ENCODE measurements around the gene FOSL2.

FOSL2 gene

DNA sequence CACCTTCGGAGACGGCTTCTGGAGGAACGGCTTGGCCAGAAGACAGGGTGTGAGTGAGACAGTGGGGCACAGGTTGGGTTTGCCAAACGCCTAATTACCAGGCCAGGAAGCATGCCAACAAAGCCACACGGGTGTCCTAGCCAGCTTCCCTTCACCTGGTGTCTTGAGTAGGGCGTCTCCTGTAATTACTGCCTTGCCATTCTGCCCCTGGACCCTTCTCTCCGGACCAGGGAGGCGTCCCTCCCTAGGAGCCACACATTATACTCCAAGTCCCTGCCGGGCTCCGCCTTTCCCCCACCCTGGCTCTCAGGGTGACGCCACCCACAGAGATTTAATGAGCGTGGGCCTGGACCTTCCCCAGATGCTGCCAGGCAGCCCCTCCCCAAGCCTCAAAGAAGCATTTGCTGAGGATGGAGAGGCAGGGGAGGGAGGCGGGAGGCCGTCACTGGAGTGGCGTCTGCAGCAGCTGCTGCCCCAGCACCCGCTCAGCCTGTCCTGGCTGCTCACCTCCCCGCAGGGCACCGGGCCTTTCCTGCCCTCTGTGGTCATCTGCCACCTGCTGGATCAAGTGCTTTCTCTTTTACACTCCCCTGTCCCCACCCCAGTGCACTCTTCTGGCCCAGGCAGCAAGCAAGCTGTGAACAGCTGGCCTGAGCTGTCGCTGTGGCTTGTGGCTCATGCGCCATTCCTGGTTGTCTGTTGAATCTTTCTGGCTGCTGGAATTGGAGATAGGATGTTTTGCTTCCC lies 20.7 kb downstream of the FOSL2 start:
- ChIA-PET CTCF (no interaction called here), POLR2A (no interaction called here)
- no peak for TF ChIP-seq BHLHE40 (IDR thresholded peaks at IDR 0.05; ENCODE audit: borderline replicate concordance)
- no peak for TF ChIP-seq ELF4 (IDR thresholded peaks at IDR 0.05)
- TF ChIP-seq SP1 (IDR thresholded peaks at IDR 0.05) = no peak
- TF ChIP-seq L3MBTL2 (conservative IDR thresholded peaks at IDR 0.05) = no peak
- no peak for TF ChIP-seq FOXM1 (IDR thresholded peaks at IDR 0.05; ENCODE audit: borderline replicate concordance)
- TF ChIP-seq, protein P1, sequence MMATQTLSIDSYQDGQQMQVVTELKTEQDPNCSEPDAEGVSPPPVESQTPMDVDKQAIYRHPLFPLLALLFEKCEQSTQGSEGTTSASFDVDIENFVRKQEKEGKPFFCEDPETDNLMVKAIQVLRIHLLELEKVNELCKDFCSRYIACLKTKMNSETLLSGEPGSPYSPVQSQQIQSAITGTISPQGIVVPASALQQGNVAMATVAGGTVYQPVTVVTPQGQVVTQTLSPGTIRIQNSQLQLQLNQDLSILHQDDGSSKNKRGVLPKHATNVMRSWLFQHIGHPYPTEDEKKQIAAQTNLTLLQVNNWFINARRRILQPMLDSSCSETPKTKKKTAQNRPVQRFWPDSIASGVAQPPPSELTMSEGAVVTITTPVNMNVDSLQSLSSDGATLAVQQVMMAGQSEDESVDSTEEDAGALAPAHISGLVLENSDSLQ (IDR thresholded peaks at IDR 0.05) = no peak
- TF ChIP-seq NFRKB (IDR thresholded peaks at IDR 0.05) = no peak
- TF ChIP-seq SUZ12 (IDR thresholded peaks at IDR 0.05) = no peak
- no peak for TF ChIP-seq ZNF384 (IDR thresholded peaks at IDR 0.05)
- no peak for TF ChIP-seq LEF1 (IDR thresholded peaks at IDR 0.05; ENCODE audit: borderline replicate concordance)
- TF ChIP-seq FOXA1 (IDR thresholded peaks at IDR 0.05) = no peak
- DNase-seq (ENCODE audit: extremely low spot score) = no peak

DNA sequence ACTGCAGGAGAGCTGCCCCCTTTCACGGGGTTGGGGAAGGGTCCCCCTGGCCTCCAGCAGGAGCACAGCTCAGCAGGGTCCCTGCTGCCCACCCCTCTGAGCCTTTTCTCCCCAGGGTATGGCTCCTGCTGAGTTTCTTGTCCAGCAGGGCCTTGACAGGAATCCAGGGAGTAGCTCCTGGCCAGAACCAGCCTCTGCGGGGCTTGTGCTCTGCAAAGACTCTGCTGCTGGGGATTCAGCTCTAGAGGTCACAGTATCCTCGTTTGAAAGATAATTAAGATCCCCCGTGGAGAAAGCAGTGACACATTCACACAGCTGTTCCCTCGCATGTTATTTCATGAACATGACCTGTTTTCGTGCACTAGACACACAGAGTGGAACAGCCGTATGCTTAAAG lies 21.2 kb downstream of the FOSL2 start:
- CTCF ChIA-PET = no interaction called here
- DNase-seq (ENCODE audit: extremely low spot score) = no peak
- POLR2A ChIA-PET = no interaction called here
- TF ChIP-seq, protein P1 (IDR thresholded peaks at IDR 0.05) = no peak
- TF ChIP-seq HDGF (IDR thresholded peaks at IDR 0.05; ENCODE audit: borderline replicate concordance) (no peak), ZNF384 (IDR thresholded peaks at IDR 0.05) (no peak), FOXK2 (IDR thresholded peaks at IDR 0.05) (no peak), L3MBTL2 (conservative IDR thresholded peaks at IDR 0.05) (no peak), NFRKB (IDR thresholded peaks at IDR 0.05) (no peak), SUZ12 (IDR thresholded peaks at IDR 0.05) (no peak), ELF4 (IDR thresholded peaks at IDR 0.05) (no peak), BHLHE40 (IDR thresholded peaks at IDR 0.05; ENCODE audit: borderline replicate concordance) (no peak), ARNT (IDR thresholded peaks at IDR 0.05) (no peak), LEF1 (IDR thresholded peaks at IDR 0.05; ENCODE audit: borderline replicate concordance) (no peak), FOXM1 (IDR thresholded peaks at IDR 0.05; ENCODE audit: borderline replicate concordance) (no peak), SP1 (IDR thresholded peaks at IDR 0.05) (no peak), CTBP1 (IDR thresholded peaks at IDR 0.05; ENCODE audit: borderline replicate concordance) (no peak), FOXA1 (IDR thresholded peaks at IDR 0.05) (no peak), TARDBP (IDR thresholded peaks at IDR 0.05) (no peak)

DNA sequence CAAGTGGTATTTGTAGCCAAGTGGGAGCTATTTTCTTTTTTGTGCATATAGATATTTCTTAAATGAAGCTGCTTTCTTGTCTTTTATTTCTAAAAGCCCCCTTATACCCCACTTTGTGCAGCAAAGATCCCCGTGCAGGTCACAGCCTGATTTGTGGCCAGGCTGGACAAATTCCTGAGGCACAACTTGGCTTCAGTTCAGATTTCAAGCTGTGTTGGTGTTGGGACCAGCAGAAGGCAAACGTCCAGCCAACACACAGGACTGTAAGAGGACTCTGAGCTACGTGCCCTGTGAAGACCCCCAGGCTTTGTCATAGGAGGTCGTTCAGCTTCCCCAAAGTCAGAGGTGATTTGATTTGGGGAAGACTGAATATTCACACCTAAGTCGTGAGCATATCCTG lies 21.9 kb downstream of the FOSL2 start:
- TF ChIP-seq CTBP1 (IDR thresholded peaks at IDR 0.05; ENCODE audit: borderline replicate concordance) = no peak
- no peak for TF ChIP-seq SP1 (IDR thresholded peaks at IDR 0.05)
- TF ChIP-seq NFRKB (IDR thresholded peaks at IDR 0.05) = no peak
- TF ChIP-seq TARDBP (IDR thresholded peaks at IDR 0.05) = no peak
- TF ChIP-seq BHLHE40 (IDR thresholded peaks at IDR 0.05; ENCODE audit: borderline replicate concordance) = no peak
- no peak for TF ChIP-seq LEF1 (IDR thresholded peaks at IDR 0.05; ENCODE audit: borderline replicate concordance)
- TF ChIP-seq, protein P1 (IDR thresholded peaks at IDR 0.05) = no peak
- no peak for TF ChIP-seq HDGF (IDR thresholded peaks at IDR 0.05; ENCODE audit: borderline replicate concordance)
- no peak for TF ChIP-seq FOXA1 (IDR thresholded peaks at IDR 0.05)
- TF ChIP-seq FOXK2 (IDR thresholded peaks at IDR 0.05) = no peak
- no peak for TF ChIP-seq ZNF384 (IDR thresholded peaks at IDR 0.05)
- no peak for TF ChIP-seq L3MBTL2 (conservative IDR thresholded peaks at IDR 0.05)
- no peak for TF ChIP-seq SUZ12 (IDR thresholded peaks at IDR 0.05)
- TF ChIP-seq ARNT (IDR thresholded peaks at IDR 0.05) = no peak
- TF ChIP-seq ELF4 (IDR thresholded peaks at IDR 0.05) = no peak
- TF ChIP-seq FOXM1 (IDR thresholded peaks at IDR 0.05; ENCODE audit: borderline replicate concordance) = no peak
- ChIA-PET CTCF (interaction anchor here (1.0 kb wide), 1 partner anchor 691 kb away, joined by 4 read pairs; no protein-coding TSS in a partner anchor), POLR2A (no interaction called here)
- no peak for DNase-seq (ENCODE audit: extremely low spot score)

DNA sequence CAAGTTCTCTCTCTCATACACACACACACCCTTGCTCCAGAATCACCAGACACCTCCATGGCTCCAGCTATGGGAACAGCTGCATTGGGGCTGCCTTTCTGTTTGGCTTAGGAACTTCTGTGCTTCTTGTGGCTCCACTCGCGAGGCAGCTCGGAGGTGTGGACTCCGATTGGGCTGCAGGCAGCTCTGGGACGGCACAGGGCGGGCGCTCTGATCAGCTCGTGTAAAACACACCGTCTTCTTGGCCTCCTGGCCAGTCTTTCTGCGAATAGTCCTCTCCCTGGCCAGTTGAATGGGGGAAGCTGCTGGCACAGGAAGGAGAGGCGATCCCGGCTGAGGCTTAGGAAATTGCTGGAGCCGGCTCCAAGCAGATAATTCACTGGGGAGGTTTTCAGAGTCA lies 22.4 kb downstream of the FOSL2 start:
- CTCF ChIA-PET = interaction anchor here (1.0 kb wide), 1 partner anchor 692 kb away, joined by 4 read pairs; no protein-coding TSS in a partner anchor
- no peak for TF ChIP-seq FOXK2 (IDR thresholded peaks at IDR 0.05)
- TF ChIP-seq, protein P1 (IDR thresholded peaks at IDR 0.05) = no peak
- TF ChIP-seq LEF1 (IDR thresholded peaks at IDR 0.05; ENCODE audit: borderline replicate concordance) = no peak
- no peak for TF ChIP-seq CTBP1 (IDR thresholded peaks at IDR 0.05; ENCODE audit: borderline replicate concordance)
- no peak for TF ChIP-seq SUZ12 (IDR thresholded peaks at IDR 0.05)
- no peak for TF ChIP-seq ZNF384 (IDR thresholded peaks at IDR 0.05)
- no peak for TF ChIP-seq HDGF (IDR thresholded peaks at IDR 0.05; ENCODE audit: borderline replicate concordance)
- no peak for TF ChIP-seq ARNT (IDR thresholded peaks at IDR 0.05)
- no peak for TF ChIP-seq SP1 (IDR thresholded peaks at IDR 0.05)
- no peak for TF ChIP-seq FOXM1 (IDR thresholded peaks at IDR 0.05; ENCODE audit: borderline replicate concordance)
- no peak for TF ChIP-seq FOXA1 (IDR thresholded peaks at IDR 0.05)
- no peak for TF ChIP-seq BHLHE40 (IDR thresholded peaks at IDR 0.05; ENCODE audit: borderline replicate concordance)
- no peak for TF ChIP-seq ELF4 (IDR thresholded peaks at IDR 0.05)
- no peak for TF ChIP-seq L3MBTL2 (conservative IDR thresholded peaks at IDR 0.05)
- no peak for TF ChIP-seq TARDBP (IDR thresholded peaks at IDR 0.05)
- TF ChIP-seq NFRKB (IDR thresholded peaks at IDR 0.05) = no peak
- POLR2A ChIA-PET = no interaction called here
- no peak for DNase-seq (ENCODE audit: extremely low spot score)

DNA sequence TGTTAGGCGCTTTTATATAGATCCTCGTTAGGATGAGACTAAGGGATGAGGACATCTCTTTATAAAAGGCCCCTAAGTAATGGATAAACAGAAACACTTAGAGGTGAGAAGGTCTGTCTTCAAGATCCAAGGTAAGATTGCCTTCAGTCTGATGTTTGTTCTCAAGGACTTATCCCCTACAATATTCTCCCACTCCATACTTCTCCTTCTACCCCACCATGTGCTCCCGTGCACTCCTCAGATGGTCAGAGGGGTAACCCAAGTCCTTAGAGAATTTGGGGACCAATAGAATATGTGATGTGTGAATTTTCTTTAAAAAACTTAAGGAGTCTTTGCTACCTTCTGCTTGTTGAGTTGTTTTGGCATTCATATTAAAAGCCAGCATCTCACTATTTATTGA lies 23.1 kb downstream of the FOSL2 start:
- CTCF ChIA-PET = no interaction called here
- TF ChIP-seq LEF1 (IDR thresholded peaks at IDR 0.05; ENCODE audit: borderline replicate concordance) = no peak
- no peak for TF ChIP-seq TARDBP (IDR thresholded peaks at IDR 0.05)
- no peak for TF ChIP-seq ELF4 (IDR thresholded peaks at IDR 0.05)
- TF ChIP-seq SUZ12 (IDR thresholded peaks at IDR 0.05) = no peak
- TF ChIP-seq SP1 (IDR thresholded peaks at IDR 0.05) = no peak
- no peak for TF ChIP-seq FOXA1 (IDR thresholded peaks at IDR 0.05)
- no peak for TF ChIP-seq CTBP1 (IDR thresholded peaks at IDR 0.05; ENCODE audit: borderline replicate concordance)
- no peak for TF ChIP-seq L3MBTL2 (conservative IDR thresholded peaks at IDR 0.05)
- TF ChIP-seq FOXM1 (IDR thresholded peaks at IDR 0.05; ENCODE audit: borderline replicate concordance) = no peak
- no peak for TF ChIP-seq NFRKB (IDR thresholded peaks at IDR 0.05)
- TF ChIP-seq BHLHE40 (IDR thresholded peaks at IDR 0.05; ENCODE audit: borderline replicate concordance) = no peak
- TF ChIP-seq ARNT (IDR thresholded peaks at IDR 0.05) = no peak
- TF ChIP-seq ZNF384 (IDR thresholded peaks at IDR 0.05) = no peak
- TF ChIP-seq, protein P1 (IDR thresholded peaks at IDR 0.05) = no peak
- DNase-seq (ENCODE audit: extremely low spot score) = no peak
- POLR2A ChIA-PET = no interaction called here
